Endothelial cell (in vitro differentiated cells): Measurements from ENCODE around the gene LENG9. TPM values are rescaled to one million over a fixed set of nuclear protein-coding genes. Genes with fewer than 3 reads are reported as not detected.
"Not testable (repeated sequence)": the region's sequence is repeated elsewhere in the genome, so short reads cannot be mapped to it uniquely, and the experiment has no call there.

Experiments used
- DNase-seq: peaks from one replicate; pipeline ENCODE4 v3.0.0; 2021; ENCODE audit warnings: low spot score
- H3K27ac Mint-ChIP-seq: one replicate; pipeline ENCODE4 v1.8.0; 2021; ENCODE audit warnings: mixed read lengths, inconsistent platforms; ENCODE audit not compliant: unreplicated experiment
- H3K27me3 Mint-ChIP-seq: one replicate; pipeline ENCODE4 v1.8.0; 2021; ENCODE audit warnings: mild to moderate bottlenecking, moderate library complexity, mixed read lengths, inconsistent platforms; ENCODE audit not compliant: unreplicated experiment
- H3K36me3 Mint-ChIP-seq: one replicate; pipeline ENCODE4 v1.8.0; 2021; ENCODE audit warnings: mild to moderate bottlenecking, low read depth, mixed read lengths, inconsistent platforms; ENCODE audit not compliant: unreplicated experiment
- H3K4me1 Mint-ChIP-seq: one replicate; pipeline ENCODE4 v1.8.0; 2021; ENCODE audit warnings: mild to moderate bottlenecking, mixed read lengths, inconsistent platforms; ENCODE audit not compliant: unreplicated experiment
- H3K4me3 Mint-ChIP-seq: one replicate; pipeline ENCODE4 v1.8.0; 2021; ENCODE audit warnings: mild to moderate bottlenecking, mixed read lengths, inconsistent platforms; ENCODE audit not compliant: unreplicated experiment
- H3K9me3 Mint-ChIP-seq: one replicate; pipeline ENCODE4 v1.8.0; 2021; ENCODE audit warnings: mixed read lengths, inconsistent platforms; ENCODE audit not compliant: unreplicated experiment
- long read RNA-seq: library from polyadenylated mRNA; unstranded; transcript quantifications from one replicate; pipeline ENCODE4 v2.0.0, GENCODE V29; 2020; ENCODE audit not compliant: unreplicated experiment
- total RNA-seq: library from RNA; stranded (reverse); fragmentation: NEBNext Ultra II Directional; extraction: Animal tissue kit (Norgen Biotek cat#: 25700); gene quantifications from one replicate; pipeline ENCODE4 v1.2.1, GENCODE V29; 2021; ENCODE audit not compliant: unreplicated experiment
- TF ChIP-seq, protein P1 (sequence below): fragments of 200-600 bp; sonication (generic); IDR thresholded peaks from one replicate; pipeline ENCODE4 v1.5.0; 2021; ENCODE audit warnings: antibody characterized with exemption; ENCODE audit not compliant: unreplicated experiment

Gene LENG9
- total RNA-seq: 3.4 TPM
- long read RNA-seq: 0 reads

DNA sequence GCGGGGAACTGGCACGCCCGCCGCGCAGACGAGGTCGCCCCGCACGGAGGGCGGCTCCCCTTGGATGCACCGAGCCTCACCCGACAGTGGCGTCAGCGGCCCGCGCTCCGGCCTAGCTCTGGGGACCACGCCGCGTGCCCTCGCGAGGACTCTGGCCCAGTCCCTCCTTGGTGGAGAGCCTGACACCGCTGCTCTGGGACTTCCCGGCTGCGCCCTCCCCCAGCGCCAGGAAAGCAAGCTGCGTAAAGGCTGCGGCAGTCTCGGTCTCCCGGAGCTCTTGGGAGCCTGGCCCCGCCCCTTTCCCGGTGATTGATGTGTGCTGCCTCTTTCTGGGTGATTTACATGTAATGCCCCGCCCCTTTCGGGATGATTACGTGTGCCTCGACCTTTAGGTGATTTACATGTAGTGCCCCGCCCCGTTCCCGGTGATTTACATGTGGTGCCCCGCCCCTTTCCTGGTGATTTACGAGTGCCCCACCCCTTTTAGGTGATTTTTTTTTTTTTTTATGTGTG lies at the start of gene LENG9:
Gene LENG9 (minus strand): TSS at position 248 of the 513 bp plus-strand sequence. CDS start 252 bp downstream, outside the sequence.
- peak within 1 kb of the TSS; percentile 91 for H3K4me3 Mint-ChIP-seq
- H3K27me3 Mint-ChIP-seq: peaks cover 28% of the 10 kb centered on the region
- TF ChIP-seq, protein P1, sequence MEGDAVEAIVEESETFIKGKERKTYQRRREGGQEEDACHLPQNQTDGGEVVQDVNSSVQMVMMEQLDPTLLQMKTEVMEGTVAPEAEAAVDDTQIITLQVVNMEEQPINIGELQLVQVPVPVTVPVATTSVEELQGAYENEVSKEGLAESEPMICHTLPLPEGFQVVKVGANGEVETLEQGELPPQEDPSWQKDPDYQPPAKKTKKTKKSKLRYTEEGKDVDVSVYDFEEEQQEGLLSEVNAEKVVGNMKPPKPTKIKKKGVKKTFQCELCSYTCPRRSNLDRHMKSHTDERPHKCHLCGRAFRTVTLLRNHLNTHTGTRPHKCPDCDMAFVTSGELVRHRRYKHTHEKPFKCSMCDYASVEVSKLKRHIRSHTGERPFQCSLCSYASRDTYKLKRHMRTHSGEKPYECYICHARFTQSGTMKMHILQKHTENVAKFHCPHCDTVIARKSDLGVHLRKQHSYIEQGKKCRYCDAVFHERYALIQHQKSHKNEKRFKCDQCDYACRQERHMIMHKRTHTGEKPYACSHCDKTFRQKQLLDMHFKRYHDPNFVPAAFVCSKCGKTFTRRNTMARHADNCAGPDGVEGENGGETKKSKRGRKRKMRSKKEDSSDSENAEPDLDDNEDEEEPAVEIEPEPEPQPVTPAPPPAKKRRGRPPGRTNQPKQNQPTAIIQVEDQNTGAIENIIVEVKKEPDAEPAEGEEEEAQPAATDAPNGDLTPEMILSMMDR: no peak
- DNase-seq: peak; percentile 88
- no peaks in the 10 kb centered on the region for H3K9me3 Mint-ChIP-seq
- peak within 1 kb of the TSS; percentile 91 for H3K27ac Mint-ChIP-seq
- H3K4me1 Mint-ChIP-seq: peaks cover 29% of the 10 kb centered on the region
- H3K36me3 Mint-ChIP-seq: peaks cover 19% of the 10 kb centered on the region

DNA sequence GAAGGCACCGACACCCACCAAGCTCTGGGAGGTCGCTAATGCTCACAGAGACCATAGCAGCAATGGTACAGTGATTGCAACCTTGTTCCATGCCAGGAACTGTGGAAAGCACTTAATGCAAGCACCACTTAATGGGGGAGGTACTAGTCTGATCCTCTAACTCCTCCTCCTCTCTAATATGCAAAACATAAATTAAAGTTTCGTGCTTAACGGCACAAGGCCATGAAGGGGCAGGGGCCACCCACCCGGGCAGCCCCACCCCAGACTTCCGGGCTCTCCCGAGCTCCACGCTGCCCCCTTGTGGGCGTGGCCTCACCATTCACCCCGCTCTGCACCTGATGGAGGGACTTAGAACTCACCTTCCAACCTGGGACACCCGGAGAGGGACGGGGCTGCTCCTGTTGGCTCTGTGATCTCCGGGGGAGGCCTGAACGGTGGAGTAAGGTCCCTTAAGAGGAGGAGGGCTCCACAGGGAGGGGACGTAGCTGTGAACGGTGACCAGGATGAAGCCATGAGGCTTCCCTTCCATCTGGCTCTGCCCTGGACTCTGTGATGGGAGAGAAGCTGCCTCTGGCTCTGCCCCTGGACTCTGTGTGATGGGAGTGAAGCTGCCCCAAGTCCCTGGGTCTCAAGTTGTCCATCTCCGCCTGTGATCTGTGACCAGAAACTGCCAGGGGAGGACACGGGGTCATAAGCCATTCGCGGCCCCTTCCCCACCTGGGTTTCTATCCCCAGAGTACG lies 45.8 kb upstream of the LENG9 start:
- DNase-seq, H3K27me3 Mint-ChIP-seq, H3K4me3 Mint-ChIP-seq, H3K4me1 Mint-ChIP-seq, H3K27ac Mint-ChIP-seq: not testable (repeated sequence)
- H3K36me3 Mint-ChIP-seq: peaks cover 19% of the 10 kb centered on the region
- H3K9me3 Mint-ChIP-seq: peaks cover 19% of the 10 kb centered on the region

DNA sequence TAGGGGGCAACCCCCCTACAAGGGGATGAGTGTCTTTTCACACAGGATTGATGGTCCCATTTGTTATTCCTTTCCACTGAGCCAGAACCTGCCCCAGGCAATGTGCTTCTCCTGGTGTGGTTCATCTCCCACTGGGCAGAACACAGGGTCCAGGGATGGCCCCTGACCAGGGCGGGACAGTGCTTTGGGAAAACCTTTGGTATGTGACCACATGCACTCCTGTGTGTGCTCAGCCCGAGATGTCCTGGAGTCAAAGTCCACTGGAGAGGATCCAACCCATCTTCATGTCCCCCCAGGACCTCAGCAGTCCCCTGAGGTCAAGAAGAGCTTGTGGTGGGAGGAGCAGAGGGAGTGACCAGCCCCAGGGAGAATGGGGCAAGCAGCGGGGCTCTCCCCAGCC lies 44.9 kb upstream of the LENG9 start:
- not testable (repeated sequence) for H3K27ac Mint-ChIP-seq, H3K4me1 Mint-ChIP-seq, H3K27me3 Mint-ChIP-seq, H3K4me3 Mint-ChIP-seq, DNase-seq
- Mint-ChIP-seq H3K9me3 (peaks cover 19% of the 10 kb centered on the region), H3K36me3 (peaks cover 21% of the 10 kb centered on the region)

DNA sequence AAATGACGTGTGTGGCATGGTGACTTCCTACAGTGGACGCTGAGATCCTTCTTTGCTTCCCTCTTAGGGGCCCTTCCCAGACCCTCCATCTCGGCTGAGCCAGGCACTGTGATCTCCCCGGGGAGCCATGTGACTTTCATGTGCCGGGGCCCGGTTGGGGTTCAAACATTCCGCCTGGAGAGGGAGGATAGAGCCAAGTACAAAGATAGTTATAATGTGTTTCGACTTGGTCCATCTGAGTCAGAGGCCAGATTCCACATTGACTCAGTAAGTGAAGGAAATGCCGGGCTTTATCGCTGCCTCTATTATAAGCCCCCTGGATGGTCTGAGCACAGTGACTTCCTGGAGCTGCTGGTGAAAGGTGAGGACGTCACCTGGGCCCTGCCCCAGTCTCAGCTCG lies 44.2 kb upstream of the LENG9 start:
- DNase-seq: no peak
- Mint-ChIP-seq H3K4me1 (no peaks in the 10 kb centered on the region), H3K27me3 (peaks cover 1% of the 10 kb centered on the region), H3K9me3 (peaks cover 13% of the 10 kb centered on the region), H3K27ac (no peak overlapping the region), H3K4me3 (no peak overlapping the region), H3K36me3 (peaks cover 15% of the 10 kb centered on the region)
- TF ChIP-seq, protein P1: no peak

DNA sequence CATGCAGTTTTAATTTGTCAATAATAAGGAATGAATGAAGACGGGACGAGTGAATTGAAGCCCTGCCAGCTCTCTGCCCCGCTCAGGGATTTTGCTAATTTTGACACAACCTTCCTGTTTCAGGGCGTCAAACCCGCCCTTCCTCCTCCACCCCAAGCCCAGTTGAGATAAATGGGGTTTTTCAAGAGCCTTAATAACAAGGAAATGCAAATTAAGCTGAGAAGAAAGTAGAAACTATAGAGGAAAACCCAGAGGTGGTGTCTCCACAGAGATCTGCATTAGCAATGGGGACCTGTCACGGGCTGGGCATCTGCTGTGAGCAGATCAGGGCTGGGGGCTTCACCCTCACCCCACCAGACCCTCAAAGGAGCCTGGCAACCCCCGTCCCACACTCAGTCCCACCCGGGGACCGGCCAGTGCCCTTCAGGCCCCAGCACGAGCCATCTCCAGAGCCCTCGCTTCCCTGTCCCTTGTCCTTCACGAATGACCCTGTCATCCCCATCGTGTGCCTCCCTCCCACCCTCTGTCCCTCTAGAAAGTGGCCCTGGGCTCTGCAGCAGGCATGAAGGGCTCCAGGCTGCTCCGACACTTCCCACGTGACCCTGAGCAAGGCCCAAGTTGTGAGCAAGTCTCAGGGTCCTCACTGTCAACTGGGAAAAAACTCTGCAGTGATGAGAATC lies 43.6 kb upstream of the LENG9 start:
- H3K4me1 Mint-ChIP-seq, H3K27me3 Mint-ChIP-seq, H3K4me3 Mint-ChIP-seq, DNase-seq, H3K27ac Mint-ChIP-seq: not testable (repeated sequence)
- peaks cover 13% of the 10 kb centered on the region for H3K9me3 Mint-ChIP-seq
- H3K36me3 Mint-ChIP-seq: peaks cover 15% of the 10 kb centered on the region

DNA sequence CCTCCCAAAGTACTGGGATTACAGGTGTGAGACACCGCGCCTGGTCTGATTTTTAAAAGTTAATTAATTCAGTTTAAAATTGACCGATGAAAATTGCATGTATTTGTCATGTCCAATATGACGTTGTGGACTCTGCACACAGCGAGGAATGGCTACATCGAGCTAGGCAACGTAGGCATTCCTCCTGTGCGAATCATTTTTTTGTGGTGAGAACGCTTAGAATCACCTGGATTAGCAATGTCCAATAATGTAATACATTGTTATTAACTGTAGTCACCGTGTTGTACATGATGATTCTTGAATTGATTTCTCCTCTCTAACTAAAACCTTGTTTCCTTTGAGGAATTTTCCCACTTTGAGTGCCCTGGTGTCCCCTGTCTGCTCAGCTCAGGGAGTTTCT lies 42.5 kb upstream of the LENG9 start:
- Mint-ChIP-seq H3K4me3 (no peak overlapping the region), H3K9me3 (peaks cover 13% of the 10 kb centered on the region), H3K27ac (no peak overlapping the region), H3K36me3 (peaks cover 16% of the 10 kb centered on the region), H3K27me3 (peaks cover 1% of the 10 kb centered on the region), H3K4me1 (no peaks in the 10 kb centered on the region)
- no peak for DNase-seq
- TF ChIP-seq, protein P1: no peak

DNA sequence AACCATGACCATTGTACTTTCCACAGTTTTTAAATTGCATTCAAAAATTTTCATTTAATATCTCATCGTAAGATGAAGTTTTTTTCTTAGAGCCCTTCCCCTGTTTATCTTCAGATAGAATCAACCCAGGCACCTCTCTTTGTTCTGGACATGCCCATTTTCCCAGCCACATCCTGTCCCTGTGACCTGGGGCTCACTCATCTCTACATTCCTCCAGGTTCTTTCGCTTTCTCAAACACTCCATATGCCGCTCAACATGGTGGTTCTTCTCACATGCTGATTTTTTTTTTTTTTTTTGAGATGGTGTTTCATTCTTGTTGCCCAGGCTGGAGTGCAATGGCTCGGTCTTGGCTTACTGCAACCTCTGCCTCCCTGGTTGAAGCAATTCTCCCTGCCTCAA lies 42.0 kb upstream of the LENG9 start:
- Mint-ChIP-seq H3K9me3 (peaks cover 13% of the 10 kb centered on the region), H3K36me3 (peaks cover 16% of the 10 kb centered on the region)
- DNase-seq, H3K27ac Mint-ChIP-seq, H3K4me1 Mint-ChIP-seq, H3K4me3 Mint-ChIP-seq, H3K27me3 Mint-ChIP-seq: not testable (repeated sequence)
